Neural cell (in vitro differentiated cells): ENCODE measurements around the gene SARNP.

Source experiments
- CTCF ChIP-seq: fragments of 450-650 bp; IDR thresholded peaks from 2 replicates; pipeline ENCODE4 v1.5.1; 2014; ENCODE audit warnings: antibody characterized with exemption, mild to moderate bottlenecking, moderate library complexity; ENCODE audit not compliant: poor library complexity, severe bottlenecking
- EP300 ChIP-seq: fragments of 450-650 bp; conservative IDR thresholded peaks from 2 replicates; pipeline ENCODE4 v1.6.1; 2014; ENCODE audit warnings: antibody characterized with exemption, mild to moderate bottlenecking, moderate library complexity; ENCODE audit not compliant: poor library complexity, severe bottlenecking
- EZH2 ChIP-seq: fragments of 200-600, 300-800 bp; shearing (Covaris generic), sonication (generic); IDR thresholded peaks from 2 replicates; pipeline ENCODE4 v1.6.1; 2014; ENCODE audit warnings: antibody characterized with exemption, low read length, borderline replicate concordance, mild to moderate bottlenecking; ENCODE audit not compliant: insufficient read depth, poor library complexity, severe bottlenecking
- MXI1 ChIP-seq: fragments of 450-650 bp; conservative IDR thresholded peaks from 2 replicates; pipeline ENCODE4 v1.6.1; 2014; ENCODE audit warnings: antibody characterized with exemption, mild to moderate bottlenecking; ENCODE audit not compliant: poor library complexity, severe bottlenecking
- POLR2AphosphoS5 ChIP-seq: IDR thresholded peaks from 2 replicates; pipeline ENCODE4 v1.6.1; 2012
- RAD21 ChIP-seq: fragments of 450-650 bp; conservative IDR thresholded peaks from 2 replicates; pipeline ENCODE4 v1.6.1; 2014; ENCODE audit warnings: antibody characterized with exemption, mild to moderate bottlenecking, moderate library complexity
- REST ChIP-seq: IDR thresholded peaks from 2 replicates; pipeline ENCODE4 v1.6.1; 2012; ENCODE audit warnings: borderline replicate concordance
- TAF1 ChIP-seq: IDR thresholded peaks from 2 replicates; pipeline ENCODE4 v1.6.1; 2012; ENCODE audit warnings: low read depth

- no peak for TF ChIP-seq EZH2
- TF ChIP-seq CTCF = no peak
- TF ChIP-seq POLR2AphosphoS5 = no peak
- TF ChIP-seq EP300 = no peak
- TF ChIP-seq TAF1 = no peak
- TF ChIP-seq REST = no peak
- no peak for TF ChIP-seq MXI1
- TF ChIP-seq RAD21 = no peak
Observed at GRCh38 chr12:55840581-55841351, 23.2 kb upstream of the SARNP start.
